Activated naive CD4-positive, alpha-beta T cell treated with anti-CD3 and anti-CD28 coated beads, Interleukin-2, amount 50 U/mL, for 72 hours (primary cell): ENCODE measurements around the gene RUVBL2. TPM values are rescaled to one million over a fixed set of nuclear protein-coding genes. Genes with fewer than 3 reads are reported as not detected.
A peak's percentile ranks its signal among the peaks of the same experiment; 100 is the strongest.

Experiments used
- ATAC-seq, 2 donors: fragments of 150-1000 bp; cut with Tn5 transposase; 2 replicates each; pipeline ENCODE4 v1.10.0; 2021; ENCODE audit warnings: mild to moderate bottlenecking in 2 of 2, moderate library complexity in 2 of 2
- DNase-seq, 2 donors: peaks; one replicate each; pipeline ENCODE4 v3.0.0; 2021 to 2022; ENCODE audit warnings: low spot score in 2 of 2
- H3K27ac Mint-ChIP-seq, 2 donors: one replicate each; pipeline ENCODE4 v1.8.0; 2022; ENCODE audit warnings: mild to moderate bottlenecking in 2 of 2, mixed read lengths in 2 of 2
- H3K36me3 Mint-ChIP-seq, 2 donors: one replicate each; pipeline ENCODE4 v1.8.0; 2022; ENCODE audit warnings: mixed read lengths in 2 of 2
- H3K9me3 Mint-ChIP-seq, 2 donors: one replicate each; pipeline ENCODE4 v1.8.0; 2022; ENCODE audit warnings: mixed read lengths in 2 of 2
- total RNA-seq, 2 donors: library from RNA; stranded (reverse); gene quantifications; one replicate each; pipeline ENCODE4 v1.2.3, GENCODE V29; 2022

RUVBL2 gene
- total RNA-seq = 100 to 1,000 TPM; 135 to 160 TPM

GRCh38 chr19:48993175-48994034 is at the start of gene RUVBL2, which contains the start of gene GYS1:
TSS of gene RUVBL2 (plus strand) at chr19:48993887. CDS start at chr19:48993912, 25 bp downstream.
TSS of gene GYS1 (minus strand) at chr19:48993309. CDS start at chr19:48993112, 197 bp downstream.
- H3K27ac Mint-ChIP-seq = peak within 1 kb of the TSS; percentile 96 to 97
- ATAC-seq (peak; percentile 92 to 94), DNase-seq (peak; percentile 99)
- H3K36me3 Mint-ChIP-seq = peaks cover 20 to 27% of the 10 kb centered on the region in 2 donors
- no peaks in the 10 kb centered on the region for H3K9me3 Mint-ChIP-seq

GRCh38 chr19:48945415-48945814 is 48.3 kb upstream of the RUVBL2 start:
- Mint-ChIP-seq H3K9me3 (peaks cover 0 to 6% of the 10 kb centered on the region in 2 donors), H3K27ac (no peak overlapping the region)
- ATAC-seq = no peak

GRCh38 chr19:48945817-48946216 is 47.9 kb upstream of the RUVBL2 start:
- ATAC-seq (no peak), DNase-seq (no peak)
- peaks cover 0 to 20% of the 10 kb centered on the region in 2 donors for H3K36me3 Mint-ChIP-seq
- H3K9me3 Mint-ChIP-seq = peaks cover 0 to 6% of the 10 kb centered on the region in 2 donors
- H3K27ac Mint-ChIP-seq = no peak overlapping the region

More at GRCh38 chr19:48945415-48945814, 48.3 kb upstream of the RUVBL2 start:
- DNase-seq = no peak
- peaks cover 0 to 24% of the 10 kb centered on the region in 2 donors for H3K36me3 Mint-ChIP-seq

GRCh38 chr19:48946463-48947257 is 47.0 kb upstream of the RUVBL2 start:
- H3K36me3 Mint-ChIP-seq = peaks cover 0 to 13% of the 10 kb centered on the region in 2 donors
- no peaks in the 10 kb centered on the region for H3K9me3 Mint-ChIP-seq
- DNase-seq (no peak), ATAC-seq (no peak)
- H3K27ac Mint-ChIP-seq = no peak overlapping the region

GRCh38 chr19:48947258-48947542 is 46.5 kb upstream of the RUVBL2 start:
- Mint-ChIP-seq H3K36me3 (peaks cover 0 to 13% of the 10 kb centered on the region in 2 donors), H3K9me3 (no peaks in the 10 kb centered on the region)
- ATAC-seq = no peak

GRCh38 chr19:48950159-48950558 is 43.5 kb upstream of the RUVBL2 start:
- H3K36me3 Mint-ChIP-seq = peaks cover 1 to 14% of the 10 kb centered on the region in 2 donors
- peak overlapping the region in 1 of 2 donors; percentile 5 for H3K27ac Mint-ChIP-seq
- no peak for DNase-seq
- no peaks in the 10 kb centered on the region for H3K9me3 Mint-ChIP-seq
- ATAC-seq = no peak

More at GRCh38 chr19:48947258-48947542, 46.5 kb upstream of the RUVBL2 start:
- DNase-seq = no peak
- no peak overlapping the region for H3K27ac Mint-ChIP-seq

- Mint-ChIP-seq H3K27ac (peak overlapping the region in 1 of 2 donors; percentile 5), H3K9me3 (no peaks in the 10 kb centered on the region), H3K36me3 (peaks cover 10 to 22% of the 10 kb centered on the region in 2 donors)
- DNase-seq (no peak), ATAC-seq (no peak)
These were observed 42.7 kb upstream of the RUVBL2 start for GRCh38 chr19:48950830-48951519.

- peaks cover 22 to 34% of the 10 kb centered on the region in 2 donors for H3K36me3 Mint-ChIP-seq
- peak overlapping the region in 1 of 2 donors; percentile 98 for H3K27ac Mint-ChIP-seq
- no peaks in the 10 kb centered on the region for H3K9me3 Mint-ChIP-seq
- DNase-seq = no peak
- ATAC-seq = no peak
These were observed 40.5 kb upstream of the RUVBL2 start for GRCh38 chr19:48953141-48953540.

- Mint-ChIP-seq H3K9me3 (no peaks in the 10 kb centered on the region), H3K36me3 (peaks cover 22 to 37% of the 10 kb centered on the region in 2 donors), H3K27ac (peak overlapping the region; percentile 91 to 98)
- no peak for ATAC-seq
- no peak for DNase-seq
These were observed 39.6 kb upstream of the RUVBL2 start for GRCh38 chr19:48953990-48954594.

- ATAC-seq (peak; percentile 87 to 91), DNase-seq (peak; percentile 98)
- H3K27ac Mint-ChIP-seq = peak within 1 kb of the TSS; percentile 96 to 98
- H3K36me3 Mint-ChIP-seq = peaks cover 22 to 37% of the 10 kb centered on the region in 2 donors
- H3K9me3 Mint-ChIP-seq = no peaks in the 10 kb centered on the region
These were observed 38.9 kb upstream of the RUVBL2 start, which contains the start of gene BAX for GRCh38 chr19:48954595-48955307. TSS of gene BAX (plus strand) at chr19:48954875. CDS start at chr19:48954929, 54 bp downstream.

GRCh38 chr19:48955308-48955958 is 38.3 kb upstream of the RUVBL2 start:
- DNase-seq (no peak), ATAC-seq (no peak)
- H3K27ac Mint-ChIP-seq = peak overlapping the region; percentile 96 to 98
- H3K36me3 Mint-ChIP-seq = peaks cover 22 to 37% of the 10 kb centered on the region in 2 donors
- no peaks in the 10 kb centered on the region for H3K9me3 Mint-ChIP-seq

- no peak for ATAC-seq
- Mint-ChIP-seq H3K9me3 (no peaks in the 10 kb centered on the region), H3K27ac (peak overlapping the region in 1 of 2 donors; percentile 18), H3K36me3 (peaks cover 22 to 37% of the 10 kb centered on the region in 2 donors)
- no peak for DNase-seq
These were observed 35.7 kb upstream of the RUVBL2 start for GRCh38 chr19:48958006-48958405.

GRCh38 chr19:48959341-48960239 is 34.1 kb upstream of the RUVBL2 start:
- Mint-ChIP-seq H3K36me3 (peaks cover 22 to 37% of the 10 kb centered on the region in 2 donors), H3K27ac (no peak overlapping the region), H3K9me3 (no peaks in the 10 kb centered on the region)
- ATAC-seq = no peak
- DNase-seq = no peak

- Mint-ChIP-seq H3K36me3 (peaks cover 21 to 36% of the 10 kb centered on the region in 2 donors), H3K27ac (peak overlapping the region in 1 of 2 donors; percentile 96), H3K9me3 (no peaks in the 10 kb centered on the region)
- ATAC-seq (peak in 1 of 2 donors; percentile 13), DNase-seq (peak in 1 of 2 donors; percentile 78)
These were observed 32.5 kb upstream of the RUVBL2 start for GRCh38 chr19:48961051-48961649.
